Measurements from ENCODE around the gene TMTC4.

The TMTC4 gene

GRCh38 chr13:100666124-100666523 is 8.5 kb downstream of the TMTC4 start:
- DNase-seq (ENCODE audit: low read depth): no peak

GRCh38 chr13:100665403-100665802 is 9.2 kb downstream of the TMTC4 start:
- no peak for DNase-seq (ENCODE audit: low read depth)

DNA sequence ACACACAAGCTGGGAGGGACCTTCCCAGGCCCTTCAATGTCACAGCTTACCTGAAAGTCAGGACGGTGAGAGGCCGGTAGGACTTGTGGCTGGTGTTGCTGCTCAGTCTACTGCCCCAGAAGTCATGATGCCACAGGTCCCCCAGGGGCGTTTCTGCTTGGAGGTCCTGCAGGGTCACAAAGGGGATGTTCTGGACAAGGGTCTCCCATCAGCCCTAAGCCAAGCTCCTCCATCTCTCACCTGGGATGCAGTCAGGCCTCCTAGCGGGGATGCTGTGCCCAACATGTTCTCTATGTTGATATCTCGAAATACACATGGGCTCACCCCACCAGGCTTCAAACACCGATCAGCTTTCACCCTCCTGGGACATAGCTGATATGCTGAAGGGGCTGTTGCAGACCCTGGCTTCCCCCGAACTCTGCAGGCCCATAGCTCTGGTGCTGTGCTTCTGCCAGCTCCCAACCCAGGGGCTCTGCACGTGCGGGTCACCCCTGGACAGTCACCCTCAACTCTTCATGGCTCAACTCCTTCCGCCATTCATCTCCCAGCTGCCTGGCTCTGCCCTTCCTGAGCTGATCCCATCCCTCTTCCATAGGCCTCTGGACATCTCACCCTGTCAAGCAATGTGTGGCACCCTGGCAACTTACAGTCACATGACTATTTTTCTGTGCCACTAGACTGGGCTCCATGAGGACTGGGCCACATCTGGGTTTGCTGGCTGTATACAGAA is 10.3 kb downstream of the TMTC4 start:
- DNase-seq (ENCODE audit: low read depth): no peak

GRCh38 chr13:100662468-100663211 is 12.0 kb downstream of the TMTC4 start:
- no peak for DNase-seq (ENCODE audit: low read depth)

DNA sequence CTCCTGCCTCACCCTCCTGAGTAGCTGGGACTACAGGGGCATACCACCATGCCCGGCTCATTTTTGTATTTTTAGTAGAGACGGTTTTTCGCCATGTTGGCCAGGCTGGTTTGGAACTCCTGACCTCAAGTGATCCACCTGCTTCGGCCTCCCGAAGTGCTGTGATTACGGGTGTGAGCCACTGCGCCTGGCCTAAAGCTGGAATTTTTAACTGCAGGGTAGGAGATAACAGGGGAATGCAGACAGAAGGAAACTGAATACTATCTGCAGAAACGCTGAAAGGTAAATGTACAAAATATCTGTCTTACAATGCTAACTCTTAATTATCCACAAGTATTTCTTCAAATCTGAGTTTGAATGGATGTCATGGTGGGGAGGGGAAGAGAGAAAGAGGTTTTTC is 13.8 kb downstream of the TMTC4 start:
- no peak for DNase-seq (ENCODE audit: low read depth)

- DNase-seq (ENCODE audit: low read depth): no peak
Observed at GRCh38 chr13:100659578-100659977, 15.0 kb downstream of the TMTC4 start.

DNA sequence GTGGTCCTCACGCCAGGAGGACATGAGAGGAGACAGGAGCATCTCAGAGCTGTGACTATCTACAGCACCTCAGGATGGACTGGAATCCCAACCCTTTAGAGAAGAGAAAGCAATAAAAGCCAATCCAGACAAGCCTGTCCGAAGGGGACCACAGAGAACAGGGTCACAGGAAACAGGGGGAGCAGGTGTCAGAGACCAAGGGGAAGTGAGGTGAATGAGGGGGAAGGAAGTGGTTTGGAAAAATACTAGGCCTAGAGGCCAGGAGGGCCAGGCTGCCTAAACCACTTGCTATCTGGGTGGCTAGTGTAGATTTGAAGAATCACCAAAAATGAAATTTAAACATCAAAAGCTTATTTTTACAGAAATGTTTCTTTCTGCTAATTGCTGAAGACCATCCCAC is 16.2 kb downstream of the TMTC4 start:
- DNase-seq (ENCODE audit: low read depth): no peak

DNA sequence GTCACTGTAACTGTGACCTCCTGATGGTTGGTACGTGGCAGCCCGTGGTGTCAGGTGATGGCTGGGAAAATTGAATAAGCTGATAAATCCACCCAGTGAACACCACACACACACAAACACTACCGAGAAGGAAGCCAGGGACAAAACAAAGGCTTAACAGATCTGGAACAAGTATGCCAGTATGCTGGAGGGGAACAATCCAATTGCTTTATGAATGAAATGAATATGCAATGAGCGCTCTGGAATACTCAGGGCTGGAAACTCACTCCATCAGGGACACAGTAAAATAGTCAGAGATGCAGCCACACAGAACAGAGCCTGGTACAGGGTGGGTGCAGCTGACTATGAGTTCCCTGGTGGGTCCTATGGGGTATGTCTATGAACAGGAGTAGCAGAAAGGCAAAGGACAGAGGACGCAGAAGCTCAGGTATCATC is 16.7 kb downstream of the TMTC4 start:
- DNase-seq (ENCODE audit: low read depth): no peak

DNA sequence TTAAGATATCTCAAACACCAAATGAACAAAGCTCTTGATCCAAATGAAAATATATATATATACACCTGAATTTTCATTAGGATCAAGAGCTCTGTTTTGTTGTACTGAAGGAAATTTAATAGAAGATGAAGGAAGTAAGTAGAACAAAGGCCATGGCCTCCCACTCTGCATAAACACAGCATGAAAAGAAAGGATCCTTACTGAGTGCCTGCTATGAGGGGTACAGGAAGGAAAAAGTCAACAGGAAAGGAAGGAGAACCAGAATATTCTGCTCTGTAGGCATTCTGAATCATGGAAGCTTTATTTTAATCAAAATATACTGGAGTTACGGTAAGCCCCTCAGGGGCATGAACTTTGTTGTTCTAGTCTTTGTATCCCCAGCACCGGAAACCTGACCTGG is 22.1 kb downstream of the TMTC4 start:
- no peak for DNase-seq (ENCODE audit: low read depth)

- no peak for DNase-seq (ENCODE audit: low read depth)
Observed at GRCh38 chr13:100650326-100650725, 24.3 kb downstream of the TMTC4 start.

- no peak for DNase-seq (ENCODE audit: low read depth)
Observed at GRCh38 chr13:100648354-100648753, 26.2 kb downstream of the TMTC4 start.

GRCh38 chr13:100646871-100647270 is 27.7 kb downstream of the TMTC4 start:
- DNase-seq (ENCODE audit: low read depth): no peak

DNA sequence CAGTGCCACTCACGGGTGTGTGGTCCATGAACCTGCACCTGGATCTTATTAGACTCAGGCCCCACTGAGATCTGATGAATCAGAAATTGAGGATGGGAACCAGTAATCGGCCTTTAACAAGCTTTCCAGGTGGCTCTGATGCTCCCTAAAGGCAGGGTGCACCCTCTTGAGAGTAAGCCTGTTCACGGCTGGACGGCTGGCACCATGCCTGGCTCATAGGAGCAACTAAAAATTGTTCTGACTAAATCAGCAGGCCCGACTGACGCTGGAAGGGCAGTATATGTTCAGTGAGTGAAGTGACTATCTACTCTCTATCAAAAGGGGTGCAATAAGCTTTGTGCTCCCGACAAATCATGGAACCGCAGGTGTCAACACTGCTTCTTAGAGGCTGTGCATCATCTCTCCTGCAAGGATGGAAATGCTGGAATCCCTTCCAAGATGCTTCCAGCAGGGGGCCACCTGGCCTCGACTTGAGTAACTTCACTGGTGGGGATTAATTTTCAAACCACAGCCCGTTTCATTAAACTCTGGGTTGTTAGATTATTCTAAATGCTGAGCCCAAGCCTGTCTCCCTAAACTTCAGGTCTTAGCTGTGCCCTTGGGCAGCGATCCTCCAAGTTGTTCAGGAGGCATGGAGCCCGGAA is 28.4 kb downstream of the TMTC4 start:
- no peak for DNase-seq (ENCODE audit: low read depth)

DNA sequence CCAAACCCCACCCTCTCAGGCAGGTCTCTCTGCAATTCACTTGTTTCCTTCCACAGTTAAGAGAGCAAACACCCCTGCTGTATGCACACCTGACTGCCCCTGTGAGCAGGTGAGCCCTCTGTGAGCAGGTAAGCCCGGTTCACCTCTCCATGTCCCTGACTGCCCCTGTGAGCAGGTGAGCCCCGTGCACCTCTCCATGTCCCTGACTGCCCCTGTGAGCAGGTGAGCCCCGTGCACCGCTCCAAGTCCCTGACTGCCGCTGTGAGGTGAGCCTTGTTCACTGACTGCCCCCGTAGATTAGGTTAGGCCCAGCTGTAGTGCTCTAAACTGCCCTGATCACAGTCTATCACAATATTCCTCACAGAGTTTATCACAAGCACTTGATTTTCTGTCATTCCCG is 29.2 kb downstream of the TMTC4 start:
- no peak for DNase-seq (ENCODE audit: low read depth)

- no peak for DNase-seq (ENCODE audit: low read depth)
Observed at GRCh38 chr13:100644371-100644770, 30.2 kb downstream of the TMTC4 start.

- no peak for DNase-seq (ENCODE audit: low read depth)
Observed at GRCh38 chr13:100637796-100638195, 36.8 kb downstream of the TMTC4 start.

GRCh38 chr13:100637380-100637779 is 37.2 kb downstream of the TMTC4 start:
- no peak for DNase-seq (ENCODE audit: low read depth)

DNA sequence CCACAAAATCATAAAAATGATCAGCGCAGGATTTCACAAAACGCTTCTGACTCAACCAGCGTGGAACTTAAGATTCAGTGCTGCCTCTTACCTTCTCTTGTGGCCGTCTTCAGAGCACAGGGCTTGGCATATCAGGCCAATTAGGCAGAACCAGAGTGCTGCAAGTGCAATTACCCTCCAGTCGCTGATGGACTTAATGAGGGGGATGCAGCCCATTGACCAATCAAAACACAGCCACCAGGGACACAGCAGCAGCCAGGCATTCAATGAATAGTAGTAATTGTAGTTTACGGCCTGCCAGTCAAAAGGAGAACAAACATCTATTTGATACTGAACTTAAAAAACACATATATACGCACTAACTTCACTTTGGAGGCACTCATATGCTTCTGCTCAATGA is 38.2 kb downstream of the TMTC4 start:
- DNase-seq (ENCODE audit: low read depth): no peak

- DNase-seq (ENCODE audit: low read depth): no peak
Observed at GRCh38 chr13:100636004-100636403, 38.6 kb downstream of the TMTC4 start.

DNA sequence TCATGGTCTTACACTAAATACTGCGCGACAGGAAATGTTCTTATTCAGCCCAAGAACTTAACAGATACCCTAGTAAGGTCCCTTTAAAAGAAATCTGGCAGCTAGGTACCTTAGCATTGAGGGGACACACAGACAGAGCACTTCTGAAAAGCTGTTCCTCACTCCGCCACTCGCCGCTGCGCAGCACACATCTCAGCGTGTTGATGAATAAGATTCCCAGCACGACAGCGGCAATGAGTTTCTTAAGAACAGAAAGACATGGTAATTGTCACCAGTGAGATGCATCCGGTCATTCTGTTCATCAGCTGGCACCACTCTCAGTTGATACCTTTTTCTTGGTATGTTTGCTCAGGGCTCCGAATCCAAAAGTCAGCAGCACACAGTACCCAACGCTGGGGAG is 39.9 kb downstream of the TMTC4 start:
- DNase-seq (ENCODE audit: low read depth): no peak

DNA sequence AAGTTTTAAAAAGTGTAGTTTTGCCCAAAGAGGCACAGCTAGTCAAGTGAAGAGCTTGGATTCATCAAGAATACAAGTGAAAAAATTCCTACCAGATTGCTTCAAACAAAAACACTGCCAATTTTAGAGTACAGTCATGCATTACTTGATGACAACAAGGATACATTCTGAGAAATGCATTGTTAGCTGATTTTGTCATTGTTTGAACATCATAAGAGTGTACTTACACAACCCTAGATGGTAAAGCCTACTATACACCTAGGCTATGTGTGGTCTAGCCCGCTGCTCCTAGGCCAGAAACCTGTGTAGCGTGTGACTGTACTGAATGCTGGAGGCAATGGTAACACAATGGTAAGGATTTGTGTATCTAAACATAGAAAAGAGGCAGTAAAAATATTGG is 41.1 kb downstream of the TMTC4 start:
- no peak for DNase-seq (ENCODE audit: low read depth)

- no peak for DNase-seq (ENCODE audit: low read depth)
Observed at GRCh38 chr13:100630555-100630954, 44.0 kb downstream of the TMTC4 start.

GRCh38 chr13:100627120-100627519 is 47.5 kb downstream of the TMTC4 start:
- DNase-seq (ENCODE audit: low read depth): no peak

All from activated T-cell treated with anti-CD3 and anti-CD28 coated beads for 1 hour (primary cell).